Thymus (tissue), 11 donors: ENCODE measurements around the gene LITAFD. TPM values are rescaled to one million over a fixed set of nuclear protein-coding genes. Genes with fewer than 3 reads are reported as not detected.
A peak's percentile ranks its signal among the peaks of the same experiment; 100 is the strongest.

Source experiments
- DNase-seq, 9 donors: peaks; one replicate each; pipeline ENCODE4 v3.0.0-alpha.2; 2013; ENCODE audit warnings: low spot score in 9 of 9, low read depth in 6 of 9, missing footprints in 1 of 9
- H3K27ac ChIP-seq, 2 donors: one replicate each; pipeline ENCODE4 v1.5.1; 2013; ENCODE audit warnings: control low read depth in 1 of 2, low read depth in 1 of 2, low read length in 1 of 2, mild to moderate bottlenecking in 1 of 2, moderate library complexity in 1 of 2
- H3K27me3 ChIP-seq, 2 donors: one replicate each; pipeline ENCODE4 v1.5.1; 2013; ENCODE audit warnings: low read length in 1 of 2; ENCODE audit not compliant: control insufficient read depth in 2 of 2, insufficient read depth in 1 of 2
- H3K36me3 ChIP-seq, 2 donors: one replicate each; pipeline ENCODE4 v1.5.1; 2013; ENCODE audit warnings: low read length in 1 of 2, mild to moderate bottlenecking in 1 of 2, moderate library complexity in 1 of 2; ENCODE audit not compliant: control insufficient read depth in 2 of 2, insufficient read depth in 2 of 2
- H3K4me1 ChIP-seq, 2 donors: one replicate each; pipeline ENCODE4 v1.5.1; 2013; ENCODE audit warnings: low read length in 2 of 2; ENCODE audit not compliant: control insufficient read depth in 2 of 2, insufficient read depth in 2 of 2
- H3K4me3 ChIP-seq, 2 donors: one replicate each; pipeline ENCODE4 v1.5.1; 2013; ENCODE audit warnings: low read length in 2 of 2, control low read depth in 1 of 2, mild to moderate bottlenecking in 1 of 2
- H3K9me3 ChIP-seq, 2 donors: one replicate each; pipeline ENCODE4 v1.5.1; 2013; ENCODE audit warnings: low read length in 1 of 2, mild to moderate bottlenecking in 1 of 2; ENCODE audit not compliant: control insufficient read depth in 2 of 2, insufficient read depth in 1 of 2
- WGBS: extraction: QIAGEN DNeasy Blood & Tissue Kit; methylation state at CpG from one replicate; pipeline ENCODE4 v1.1.7; 2013; 5-methylcytosine and 5-hydroxymethylcytosine counted together
- polyA plus RNA-seq: library from polyadenylated mRNA; stranded (reverse); fragments of 200-250 nt; gene quantifications from one replicate; pipeline ENCODE4 v1.2.3, GENCODE V29; 2013
- total RNA-seq: library from RNA; stranded (reverse); fragments of 120-200 nt; gene quantifications from one replicate; pipeline ENCODE4 v1.2.4, GENCODE V29; 2013
- donor health status: healthy.

Gene LITAFD
- total and polyA plus RNA-seq, 2 donors: not detected

DNA sequence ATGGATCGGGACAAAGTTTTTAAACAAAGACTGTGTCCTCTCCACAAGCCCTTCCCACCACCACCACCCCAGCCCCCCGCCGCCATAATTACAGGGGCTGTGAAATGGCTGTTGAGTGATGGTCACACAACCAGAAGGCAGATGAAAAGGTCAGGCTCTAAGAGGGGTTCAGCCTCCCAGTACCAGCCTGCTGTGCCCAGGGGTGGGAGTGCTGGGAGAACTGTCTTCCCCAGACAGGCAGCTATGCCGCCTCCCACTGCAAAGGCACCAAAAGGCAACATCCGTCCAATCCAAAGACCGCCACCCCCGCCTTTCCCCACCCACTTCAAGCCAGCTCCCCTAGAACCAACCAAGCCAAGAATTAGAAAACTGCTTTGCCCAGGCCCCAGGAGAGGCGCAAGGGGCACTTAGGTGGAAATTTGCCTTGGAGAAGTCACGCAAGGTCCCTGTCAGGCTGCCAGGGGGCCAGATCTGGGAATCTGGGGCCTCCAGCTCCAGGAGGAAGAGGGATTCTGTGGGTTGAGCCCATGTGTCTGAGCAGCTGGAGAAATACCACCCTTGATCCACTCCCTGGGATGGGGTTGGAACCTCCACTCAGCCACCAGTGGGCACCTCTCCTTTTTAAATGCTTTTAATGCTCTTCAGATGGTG lies 27.7 kb upstream of the LITAFD start:
- H3K9me3 ChIP-seq: no peaks in the 10 kb centered on the region
- H3K27ac ChIP-seq: no peak overlapping the region
- H3K4me1 ChIP-seq: no peaks in the 10 kb centered on the region
- H3K27me3 ChIP-seq: no peaks in the 10 kb centered on the region
- peaks cover 60 to 78% of the 10 kb centered on the region in 2 donors for H3K36me3 ChIP-seq
- WGBS: 99% methylated on average over 9 of the region's 9 CpGs
- no peak overlapping the region for H3K4me3 ChIP-seq
- no peak for DNase-seq

DNA sequence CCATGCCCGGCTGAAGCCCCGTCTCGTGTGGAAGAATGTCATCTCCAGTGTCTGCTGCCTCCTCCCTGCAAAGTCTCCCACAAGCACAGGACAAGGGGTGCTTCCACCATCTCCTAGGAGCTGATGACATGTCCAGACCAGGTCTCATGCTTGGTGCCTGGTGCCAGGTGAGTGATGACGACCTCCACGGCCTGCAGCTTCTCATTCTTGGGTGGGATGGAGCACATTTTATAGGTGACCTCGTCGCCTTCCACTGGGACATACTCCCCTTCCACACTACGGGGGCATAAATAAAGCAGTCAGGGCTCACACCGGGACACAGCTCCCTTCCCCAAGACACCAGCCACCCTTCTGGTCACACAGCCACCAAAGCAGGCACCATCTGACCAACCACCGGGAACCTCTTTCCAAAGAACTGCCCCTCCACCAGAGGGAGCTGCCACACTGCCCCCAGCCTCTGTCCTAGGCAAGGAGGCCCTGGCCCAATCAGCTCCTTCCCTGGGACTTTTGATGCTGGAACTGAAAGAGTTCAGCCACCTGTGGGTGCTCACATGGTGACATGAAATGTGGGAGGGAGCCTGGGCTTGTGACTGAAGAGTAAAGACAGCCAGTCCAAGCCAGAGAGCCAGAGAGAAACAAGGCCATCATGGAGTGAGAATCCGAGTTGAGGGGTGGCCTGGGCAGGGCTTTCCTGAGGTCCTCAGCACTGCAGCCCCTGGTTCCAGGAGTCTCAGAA lies 26.9 kb upstream of the LITAFD start:
- H3K36me3 ChIP-seq: peaks cover 57 to 78% of the 10 kb centered on the region in 2 donors
- DNase-seq: no peak
- no peak overlapping the region for H3K4me3 ChIP-seq
- no peaks in the 10 kb centered on the region for H3K4me1 ChIP-seq
- no peaks in the 10 kb centered on the region for H3K27me3 ChIP-seq
- no peaks in the 10 kb centered on the region for H3K9me3 ChIP-seq
- 96% methylated on average over 11 of the region's 11 CpGs for WGBS
- H3K27ac ChIP-seq: no peak overlapping the region

- Histone ChIP-seq H3K36me3 (peaks cover 55 to 76% of the 10 kb centered on the region in 2 donors), H3K27ac (no peak overlapping the region), H3K4me1 (no peaks in the 10 kb centered on the region), H3K4me3 (no peak overlapping the region), H3K9me3 (no peaks in the 10 kb centered on the region), H3K27me3 (no peaks in the 10 kb centered on the region)
- DNase-seq: no peak
- WGBS: 59% methylated on average over 5 of the region's 5 CpGs
Measured at GRCh38 chr16:8855972-8856371, 26.2 kb upstream of the LITAFD start.

GRCh38 chr16:8858994-8859912 lies 22.9 kb upstream of the LITAFD start:
- WGBS: 96% methylated on average over 31 of the region's 31 CpGs
- Histone ChIP-seq H3K4me3 (no peak overlapping the region), H3K27me3 (no peaks in the 10 kb centered on the region), H3K27ac (no peak overlapping the region), H3K4me1 (no peaks in the 10 kb centered on the region), H3K9me3 (no peaks in the 10 kb centered on the region), H3K36me3 (peaks cover 50 to 66% of the 10 kb centered on the region in 2 donors)
- no peak for DNase-seq

- 90% methylated on average over 25 of the region's 25 CpGs for WGBS
- Histone ChIP-seq H3K36me3 (peaks cover 41 to 61% of the 10 kb centered on the region in 2 donors), H3K4me1 (peaks cover 4 to 5% of the 10 kb centered on the region in 2 donors), H3K27me3 (no peaks in the 10 kb centered on the region), H3K9me3 (no peaks in the 10 kb centered on the region), H3K4me3 (no peak overlapping the region), H3K27ac (peak overlapping the region in 1 of 2 donors; percentile 31)
- no peak for DNase-seq
Measured at GRCh38 chr16:8859913-8860881, 22.0 kb upstream of the LITAFD start.

DNA sequence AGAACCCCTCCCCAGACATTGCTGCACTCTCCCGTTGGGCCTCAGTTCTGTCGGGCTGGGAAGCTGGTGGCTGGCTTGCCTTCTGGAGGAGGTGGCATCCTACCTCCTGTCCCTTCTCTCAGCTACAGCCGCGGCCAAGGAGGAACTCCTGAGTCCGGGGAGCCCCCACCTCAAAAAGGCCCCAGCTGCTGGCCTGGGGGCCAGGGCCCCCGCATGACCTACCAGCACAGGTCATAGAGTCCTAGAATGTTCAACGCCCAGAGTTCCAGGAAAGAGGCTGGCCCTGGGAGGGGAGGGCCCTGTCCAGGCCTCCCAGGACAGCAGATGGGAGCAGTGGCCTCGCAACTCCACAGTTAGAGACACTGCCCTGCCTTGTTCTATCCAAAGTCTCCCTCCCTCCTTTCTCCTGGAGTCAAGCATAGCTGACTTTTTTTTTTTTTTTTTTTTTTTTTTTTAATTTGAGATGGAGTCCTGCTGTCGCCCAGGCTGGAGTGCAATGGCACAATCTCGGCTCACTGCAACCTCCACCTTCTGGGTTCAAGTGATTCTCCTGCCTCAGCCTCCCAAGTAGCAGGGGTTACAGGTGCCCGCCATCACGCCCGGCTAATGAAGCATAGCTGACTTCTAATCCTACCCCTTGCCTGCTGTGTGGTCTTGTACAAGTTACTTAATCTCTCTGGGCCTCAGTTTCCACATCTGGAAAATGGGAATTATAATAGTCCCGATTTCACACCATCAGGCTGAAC lies 20.4 kb upstream of the LITAFD start:
- no peak for DNase-seq
- H3K27ac ChIP-seq: peak overlapping the region; percentile 3 to 66
- H3K27me3 ChIP-seq: no peaks in the 10 kb centered on the region
- H3K4me3 ChIP-seq: no peak overlapping the region
- H3K4me1 ChIP-seq: peaks cover 8 to 20% of the 10 kb centered on the region in 2 donors
- H3K36me3 ChIP-seq: peaks cover 26 to 46% of the 10 kb centered on the region in 2 donors
- H3K9me3 ChIP-seq: no peaks in the 10 kb centered on the region
- WGBS: 93% methylated on average over 14 of the region's 14 CpGs

DNA sequence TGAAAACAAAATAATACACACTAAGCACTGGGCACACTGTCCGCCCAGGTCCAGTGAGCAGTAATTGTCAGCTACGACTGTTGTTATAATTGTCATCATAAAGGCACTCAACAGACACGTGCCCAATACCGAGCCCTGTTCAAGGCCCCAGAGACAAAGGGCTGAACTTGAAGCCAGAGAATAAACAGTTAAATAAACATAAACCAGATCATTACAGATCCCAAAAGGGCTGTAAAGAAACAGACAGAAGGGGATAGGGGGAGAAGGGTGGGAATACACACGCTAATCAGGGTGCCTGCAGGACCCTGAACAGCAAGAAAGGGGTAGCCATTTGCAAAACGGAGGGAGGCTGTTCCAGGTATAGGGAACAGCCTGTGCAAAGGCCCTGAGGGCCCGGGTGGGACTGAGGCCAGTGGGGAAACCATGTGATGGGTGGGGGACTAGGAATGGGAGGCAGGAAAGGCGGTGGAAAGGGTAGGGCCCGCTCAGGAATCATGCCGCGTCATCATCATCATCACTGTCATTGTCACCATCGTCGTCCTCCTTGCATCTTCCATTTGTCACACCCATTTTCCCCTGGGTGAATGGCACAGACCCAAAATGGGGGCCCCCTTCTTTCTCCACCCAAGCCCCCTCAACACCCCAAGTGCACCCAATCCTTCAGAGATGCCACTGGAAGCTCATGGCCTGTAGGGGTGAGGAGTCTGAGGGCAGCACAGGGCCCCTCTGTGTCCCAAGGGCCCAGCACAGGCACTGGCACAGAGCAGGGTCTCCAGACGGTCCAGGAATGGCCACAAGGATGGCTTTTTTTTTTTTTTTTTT lies 19.6 kb upstream of the LITAFD start:
- Histone ChIP-seq H3K27ac (no peak overlapping the region), H3K9me3 (no peaks in the 10 kb centered on the region), H3K4me1 (peaks cover 9 to 27% of the 10 kb centered on the region in 2 donors), H3K36me3 (peaks cover 23 to 43% of the 10 kb centered on the region in 2 donors), H3K27me3 (no peaks in the 10 kb centered on the region), H3K4me3 (no peak overlapping the region)
- DNase-seq: no peak
- WGBS: 93% methylated on average over 14 of the region's 14 CpGs
